Measurements from ENCODE around the gene CCR5. TPM values are rescaled to one million over a fixed set of nuclear protein-coding genes. Genes with fewer than 3 reads are reported as not detected.
A peak's percentile ranks its signal among the peaks of the same experiment; 100 is the strongest.

The CCR5 gene
- total RNA-seq, 4 donors from 2014 or later, result 0.66 to 1.7 (median 1.1) TPM

DNA sequence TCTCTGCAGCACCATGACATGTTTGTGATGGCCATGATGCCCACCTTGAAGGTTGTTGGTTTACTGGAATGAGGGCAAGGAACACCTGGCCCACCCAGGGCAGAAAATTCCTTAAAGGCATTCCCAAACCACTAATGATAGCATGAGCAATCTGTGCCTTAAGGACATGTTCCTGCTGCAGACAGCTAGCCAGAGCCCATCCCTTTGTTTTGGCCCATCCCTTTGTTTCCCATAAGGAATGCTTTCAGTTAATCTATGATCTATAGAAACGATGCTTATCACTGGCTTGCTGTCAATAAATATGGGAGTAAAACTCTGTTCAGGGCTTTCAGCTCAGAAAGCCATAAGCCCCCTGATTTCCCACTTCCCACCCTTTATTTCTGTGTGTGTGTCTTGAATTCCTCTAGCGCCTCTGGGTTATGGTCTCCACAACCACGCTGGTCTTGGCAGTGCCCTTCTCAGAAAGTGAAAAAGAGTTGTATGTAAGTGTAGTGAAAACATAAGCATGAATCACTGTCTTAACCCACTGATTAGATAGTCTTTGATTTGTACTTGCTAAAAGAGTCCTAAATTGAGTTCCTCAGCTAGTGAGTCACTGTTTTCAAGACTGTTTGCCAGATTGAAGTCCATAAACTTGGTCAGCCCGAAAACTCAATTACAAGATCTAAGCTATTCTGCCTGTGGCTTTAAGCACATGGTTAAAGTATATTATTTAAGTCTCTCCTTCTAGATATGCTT is 35.8 kb upstream of the CCR5 start:
- Histone ChIP-seq H3K4me1 (no peaks in the 10 kb centered on the region), H3K9me3 (peaks cover 0 to 16% (median 6%) of the 10 kb centered on the region in 4 donors), H3K4me3 (peak overlapping the region in 1 of 4 donors; percentile 2), H3K27me3 (no peaks in the 10 kb centered on the region), H3K36me3 (no peaks in the 10 kb centered on the region), H3K27ac (no peak overlapping the region)
- no peak for DNase-seq
- TF ChIP-seq CTCF (IDR thresholded peaks at IDR 0.05) (no peak), POLR2A (IDR thresholded peaks at IDR 0.05) (no peak)

DNA sequence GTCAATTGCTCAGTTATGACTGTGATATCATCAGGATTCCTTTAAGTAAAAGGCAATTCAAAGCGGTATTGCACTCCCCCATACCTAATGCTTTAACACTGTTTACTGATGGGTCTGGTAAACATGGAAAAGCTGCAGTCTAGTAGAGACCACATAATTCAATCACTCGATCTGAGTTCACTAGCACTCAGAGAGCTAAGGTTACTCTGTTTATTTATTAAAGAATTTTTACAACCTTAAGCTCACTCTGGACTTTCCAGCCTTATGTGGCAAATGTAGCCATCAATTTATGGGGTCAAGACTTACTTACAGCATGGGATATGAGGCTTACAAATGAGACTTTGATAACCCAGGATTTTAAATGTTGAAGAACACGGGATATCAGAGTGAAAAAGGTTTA is 35.2 kb upstream of the CCR5 start:
- no peak for DNase-seq
- no peaks in the 10 kb centered on the region for H3K27me3 ChIP-seq
- peak overlapping the region in 1 of 4 donors; percentile 2 for H3K4me3 ChIP-seq
- no peaks in the 10 kb centered on the region for H3K36me3 ChIP-seq
- no peak for TF ChIP-seq CTCF (IDR thresholded peaks at IDR 0.05)
- no peak for TF ChIP-seq POLR2A (IDR thresholded peaks at IDR 0.05)
- no peak overlapping the region for H3K27ac ChIP-seq
- H3K9me3 ChIP-seq, result peaks cover 0 to 16% (median 6%) of the 10 kb centered on the region in 4 donors
- H3K4me1 ChIP-seq, result no peaks in the 10 kb centered on the region

DNA sequence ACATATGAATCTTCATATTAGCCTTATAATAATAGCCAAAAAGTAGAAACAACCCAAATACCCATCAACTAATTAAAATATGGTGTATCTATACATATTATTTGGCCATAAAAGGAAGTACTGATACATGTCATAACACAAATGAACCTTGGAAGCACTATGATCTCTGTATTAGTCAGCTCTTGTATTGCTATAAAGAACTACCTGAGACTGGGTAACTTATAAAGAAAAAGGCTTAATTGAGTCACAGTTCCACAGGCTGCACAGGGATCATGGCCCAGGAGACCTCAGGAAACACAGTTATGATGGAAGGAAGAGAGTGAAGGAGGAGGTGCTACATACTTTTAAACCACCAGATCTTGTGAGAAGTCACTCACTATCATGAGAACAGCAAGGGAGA is 32.8 kb upstream of the CCR5 start:
- Histone ChIP-seq H3K27me3 (no peaks in the 10 kb centered on the region), H3K27ac (no peak overlapping the region), H3K9me3 (peaks cover 0 to 16% (median 6%) of the 10 kb centered on the region in 4 donors), H3K4me3 (no peak overlapping the region), H3K36me3 (no peaks in the 10 kb centered on the region), H3K4me1 (no peaks in the 10 kb centered on the region)
- TF ChIP-seq CTCF (IDR thresholded peaks at IDR 0.05) (no peak), POLR2A (IDR thresholded peaks at IDR 0.05) (no peak)
- DNase-seq, result no peak

GRCh38 chr3:46338840-46339239 is 31.9 kb upstream of the CCR5 start:
- Histone ChIP-seq H3K4me1 (no peaks in the 10 kb centered on the region), H3K27ac (no peak overlapping the region), H3K9me3 (peaks cover 0 to 16% (median 6%) of the 10 kb centered on the region in 4 donors), H3K4me3 (no peak overlapping the region), H3K36me3 (no peaks in the 10 kb centered on the region), H3K27me3 (no peaks in the 10 kb centered on the region)
- TF ChIP-seq CTCF (IDR thresholded peaks at IDR 0.05) (no peak), POLR2A (IDR thresholded peaks at IDR 0.05) (no peak)
- DNase-seq, result no peak

DNA sequence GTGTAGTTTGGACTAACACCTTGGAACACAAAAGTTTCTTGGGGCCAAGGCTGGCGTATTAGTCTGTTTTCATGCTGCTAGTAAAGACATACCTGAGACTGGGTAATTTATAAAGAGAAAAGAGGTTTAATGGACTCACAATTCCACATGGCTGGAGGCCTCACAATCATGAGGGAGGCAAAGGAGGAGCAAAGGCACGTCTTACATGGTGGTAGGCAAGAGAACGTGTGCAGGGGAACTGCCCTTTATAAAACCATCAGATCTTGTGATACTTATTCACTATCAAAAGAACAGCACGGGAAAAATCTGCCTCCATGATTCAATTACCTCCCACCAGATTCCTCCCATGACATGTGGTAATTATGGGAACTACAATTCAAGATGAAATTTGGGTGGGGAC is 26.3 kb upstream of the CCR5 start:
- peaks cover 0 to 9% (median 0%) of the 10 kb centered on the region in 4 donors for H3K4me1 ChIP-seq
- no peak for DNase-seq
- H3K36me3 ChIP-seq, result no peaks in the 10 kb centered on the region
- TF ChIP-seq CTCF (IDR thresholded peaks at IDR 0.05) (no peak), POLR2A (IDR thresholded peaks at IDR 0.05) (no peak)
- peaks cover 0 to 3% (median 0%) of the 10 kb centered on the region in 4 donors for H3K9me3 ChIP-seq
- no peak overlapping the region for H3K27ac ChIP-seq
- no peak overlapping the region for H3K4me3 ChIP-seq
- no peaks in the 10 kb centered on the region for H3K27me3 ChIP-seq

Data from Peyer's patch (tissue), 4 donors.